HG03139 (cell line): ENCODE results near the gene IZUMO1.
"Not testable (repeated sequence)": the region's sequence is repeated elsewhere in the genome, so short reads cannot be mapped to it uniquely, and the experiment has no call there.

Source experiments
- ATAC-seq: cut with Tn5 transposase; IDR thresholded peaks from one replicate; pipeline ENCODE4 v1.9.1; 2021; ENCODE audit not compliant: unreplicated experiment

The IZUMO1 gene

DNA sequence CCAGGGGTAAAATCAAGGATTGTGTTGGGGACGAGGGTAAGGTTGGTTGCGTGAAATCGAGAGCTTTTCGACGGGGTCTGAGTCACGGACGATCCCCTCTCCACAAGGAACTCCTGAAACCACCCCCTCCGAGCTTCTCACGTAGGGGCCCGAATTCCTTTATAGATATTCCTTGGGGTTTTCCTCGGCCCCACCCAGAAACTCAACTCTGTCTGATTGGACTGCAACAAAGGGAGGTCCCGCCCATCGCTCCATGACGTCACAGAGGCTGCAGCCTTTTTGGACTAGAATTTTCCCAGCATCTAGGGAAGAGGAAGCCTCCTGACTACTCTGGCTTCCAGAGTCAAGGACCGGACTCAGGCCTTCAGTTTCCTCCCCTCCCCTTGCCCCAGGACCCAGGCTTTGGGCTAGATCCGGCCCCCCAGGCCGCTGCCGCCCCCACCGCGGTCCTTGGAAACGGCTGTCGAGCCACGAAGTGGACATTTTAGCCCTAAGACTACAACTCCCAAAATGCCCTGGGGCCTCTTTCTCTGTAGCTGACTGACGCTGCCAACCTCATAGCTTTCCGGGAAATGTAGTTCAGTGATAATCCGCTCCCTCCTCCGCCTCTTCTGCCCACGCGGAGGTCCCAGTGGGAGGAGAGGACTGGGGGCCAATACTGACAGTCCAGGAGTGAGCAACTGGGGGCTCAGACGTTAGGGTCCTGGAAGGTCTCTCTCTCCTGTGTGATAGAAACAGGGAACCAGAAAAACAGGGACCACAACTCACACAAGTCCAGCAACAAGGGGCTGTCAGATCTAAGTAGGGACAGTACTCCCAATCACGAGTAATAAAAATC is at the start of gene IZUMO1:
Gene IZUMO1 (minus strand): TSS at position 172 of the 838 bp plus-strand sequence. CDS start 1,050 bp downstream, outside the sequence.
- ATAC-seq, result no peak

DNA sequence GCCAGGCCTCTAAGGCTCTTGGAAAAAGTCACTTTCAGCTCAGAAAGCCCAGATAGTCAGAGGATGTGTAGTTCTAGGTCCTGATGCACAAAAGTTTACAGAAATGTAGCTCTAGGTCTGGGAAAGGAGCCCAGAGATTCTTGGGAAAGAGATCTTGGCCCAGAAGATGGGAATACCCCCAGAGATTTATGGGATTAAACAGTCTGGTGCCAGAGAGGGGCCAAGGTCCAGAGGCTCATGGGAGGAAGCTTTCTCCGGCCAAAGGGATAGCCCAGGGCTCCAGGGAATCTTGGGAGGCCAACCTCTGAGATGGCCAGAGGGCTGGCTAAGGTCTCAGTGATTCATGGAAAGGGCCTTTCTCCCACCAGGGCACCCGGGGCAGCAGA is 49.0 kb upstream of the IZUMO1 start:
- no peak for ATAC-seq

DNA sequence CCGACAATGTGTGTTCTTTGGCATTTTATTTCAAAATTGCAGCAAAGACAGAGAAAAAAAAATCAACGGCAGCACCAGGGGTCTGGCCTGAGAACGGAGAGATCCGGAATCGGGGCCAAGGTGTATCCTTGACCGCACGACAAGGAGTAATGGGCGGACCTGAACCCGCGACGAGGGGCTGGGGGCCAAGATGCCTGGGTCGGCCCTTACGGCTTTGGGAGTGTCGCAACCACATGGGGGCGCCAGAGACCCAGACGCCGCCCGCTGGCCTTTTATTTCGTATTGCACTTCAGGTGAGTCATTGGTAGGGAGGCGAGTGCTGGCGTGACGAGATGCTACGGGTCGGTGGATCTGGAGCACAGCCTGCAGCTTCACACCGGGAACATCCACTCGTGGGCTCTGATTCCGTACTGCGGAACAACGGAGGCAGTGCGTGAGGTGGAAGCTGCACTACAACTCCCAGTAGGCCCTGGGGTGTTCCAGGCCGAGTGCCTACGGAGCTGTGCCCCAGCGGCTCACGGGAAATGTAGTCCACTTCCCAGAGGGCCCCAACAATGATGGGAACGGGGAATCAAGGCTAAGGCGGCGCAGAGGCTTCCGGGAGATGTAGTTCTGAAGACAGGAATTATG is 48.5 kb upstream of the IZUMO1 start:
- peak; percentile 65 for ATAC-seq

DNA sequence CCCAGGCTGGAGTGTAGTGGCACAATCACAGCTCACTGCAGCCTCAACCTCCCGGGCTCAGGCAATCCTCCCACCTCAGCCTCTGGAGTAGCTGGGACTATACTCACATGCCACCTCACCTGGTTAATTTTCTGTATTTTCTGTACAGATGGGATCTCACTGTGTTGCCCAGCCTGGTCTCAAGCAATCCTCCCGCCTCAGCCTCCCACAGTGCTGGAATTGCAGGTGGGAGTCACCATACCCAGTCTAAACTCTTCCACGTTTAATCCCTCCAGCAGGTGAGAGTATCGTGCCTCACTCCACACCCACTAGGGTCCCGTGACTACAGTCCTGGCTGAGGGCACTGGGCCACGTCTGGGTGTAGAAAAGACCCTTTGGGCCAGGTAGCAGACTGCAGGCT is 47.6 kb upstream of the IZUMO1 start:
- ATAC-seq, result no peak

DNA sequence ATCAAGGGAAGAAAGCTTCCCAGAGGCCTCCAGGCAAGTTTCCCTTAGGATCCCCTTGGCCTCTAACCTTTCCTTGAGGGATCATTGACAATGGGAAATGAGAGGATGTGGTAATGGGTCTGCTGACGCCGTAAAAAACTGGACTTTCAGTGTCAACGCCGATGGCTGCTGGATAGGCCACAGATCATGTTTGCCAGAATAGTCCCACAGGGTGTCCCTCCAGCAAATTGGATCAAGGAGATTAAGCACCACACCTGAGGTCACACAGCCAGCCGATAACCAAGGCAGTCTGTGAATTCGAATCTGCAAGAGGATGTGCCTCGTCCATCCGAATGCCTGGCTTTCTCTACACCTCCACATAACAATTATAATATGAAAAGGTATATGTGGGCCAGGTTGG is 46.6 kb upstream of the IZUMO1 start:
- ATAC-seq, result no peak

DNA sequence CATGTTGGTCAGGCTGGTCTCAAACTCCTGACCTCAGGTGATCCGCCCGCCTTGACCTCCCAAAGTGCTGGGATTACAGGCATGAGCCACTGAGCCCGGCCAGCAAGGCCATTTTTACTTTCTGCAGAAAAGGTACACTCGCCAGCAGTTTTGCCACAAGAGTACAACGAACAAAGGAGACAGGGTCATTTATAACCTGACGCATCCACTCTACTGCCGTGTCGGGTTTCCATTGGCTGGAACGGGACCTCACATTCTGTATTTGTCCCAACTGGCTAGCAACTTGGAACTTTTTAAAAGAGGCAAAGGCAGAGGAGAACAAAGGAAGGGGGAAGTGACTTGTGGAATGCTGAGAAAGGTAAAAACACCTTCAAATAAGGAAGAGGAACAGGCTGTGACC is 40.6 kb upstream of the IZUMO1 start:
- not testable (repeated sequence) for ATAC-seq

DNA sequence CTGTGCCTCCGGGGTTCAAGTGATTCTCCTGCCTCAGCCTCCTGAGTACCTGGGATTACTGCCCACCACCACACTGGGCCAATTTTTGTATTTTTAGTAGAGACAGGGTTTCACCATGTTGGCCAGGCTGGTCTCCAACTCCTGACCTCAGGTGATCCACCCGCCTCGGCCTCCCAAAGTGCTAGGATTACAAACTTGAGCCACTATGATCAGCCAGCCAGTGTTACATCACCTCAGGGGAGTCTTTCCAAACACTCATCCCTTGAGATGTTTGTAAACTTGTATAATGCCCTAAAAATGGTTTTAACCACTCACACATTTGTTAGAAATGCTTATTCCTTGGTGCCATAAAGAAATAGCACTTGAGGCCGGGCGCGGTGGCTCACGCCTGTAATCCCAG is 39.7 kb upstream of the IZUMO1 start:
- ATAC-seq, result not testable (repeated sequence)

DNA sequence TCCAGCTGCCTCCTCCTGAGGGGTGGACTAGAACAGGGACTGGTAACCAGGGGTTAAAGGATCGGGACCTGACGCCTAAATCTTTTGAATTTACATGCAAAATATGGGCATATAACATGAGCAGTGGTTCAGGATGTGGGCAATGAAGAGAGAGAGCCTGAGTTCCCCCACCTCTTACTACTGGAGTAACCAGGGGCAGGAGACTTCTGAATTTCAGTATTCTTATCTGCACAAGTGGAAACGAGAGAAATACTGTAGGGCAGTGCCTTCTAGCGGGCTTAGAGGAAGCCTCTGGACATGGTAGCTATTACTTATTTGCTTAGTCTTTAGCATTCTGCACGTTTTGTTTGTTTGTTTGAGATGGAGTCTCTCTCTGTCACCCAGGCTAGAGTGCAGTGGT is 37.8 kb upstream of the IZUMO1 start:
- ATAC-seq, result no peak

DNA sequence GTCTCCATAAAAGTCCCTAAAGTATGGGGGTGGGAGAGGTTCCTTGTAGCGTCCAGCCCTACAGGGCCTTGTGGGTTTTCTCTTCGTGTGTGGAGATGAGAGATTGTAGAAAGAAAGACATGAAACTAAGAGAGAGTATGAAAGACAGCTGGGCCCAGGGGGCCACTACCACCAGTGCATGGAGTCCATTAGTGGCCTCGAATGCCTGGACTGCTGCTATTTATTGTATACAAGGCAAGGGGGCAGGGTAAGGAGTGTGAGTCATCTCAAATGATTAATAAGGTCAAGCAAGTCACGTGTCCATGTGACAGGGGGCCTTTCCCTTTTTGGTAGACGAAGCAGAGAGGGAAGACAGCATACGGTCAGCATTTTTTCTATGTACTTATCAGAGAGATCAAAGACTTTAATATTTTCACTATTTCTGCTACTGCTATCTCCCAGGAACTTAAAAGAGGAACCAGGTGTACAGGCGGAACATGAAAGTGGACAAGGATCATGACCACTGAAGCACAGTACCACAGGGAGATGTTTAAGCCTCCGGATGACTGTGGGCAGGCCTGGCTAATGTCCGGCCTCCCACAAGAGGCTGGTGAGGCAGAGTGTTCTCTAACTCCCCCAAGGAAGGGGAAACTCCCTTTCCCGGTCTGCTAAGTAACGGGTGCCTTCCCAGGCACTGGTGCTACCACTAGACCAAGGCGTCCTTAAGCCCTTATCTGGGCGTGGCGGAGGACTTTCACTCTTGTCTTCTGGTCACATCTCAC is 34.1 kb upstream of the IZUMO1 start:
- ATAC-seq, result no peak

DNA sequence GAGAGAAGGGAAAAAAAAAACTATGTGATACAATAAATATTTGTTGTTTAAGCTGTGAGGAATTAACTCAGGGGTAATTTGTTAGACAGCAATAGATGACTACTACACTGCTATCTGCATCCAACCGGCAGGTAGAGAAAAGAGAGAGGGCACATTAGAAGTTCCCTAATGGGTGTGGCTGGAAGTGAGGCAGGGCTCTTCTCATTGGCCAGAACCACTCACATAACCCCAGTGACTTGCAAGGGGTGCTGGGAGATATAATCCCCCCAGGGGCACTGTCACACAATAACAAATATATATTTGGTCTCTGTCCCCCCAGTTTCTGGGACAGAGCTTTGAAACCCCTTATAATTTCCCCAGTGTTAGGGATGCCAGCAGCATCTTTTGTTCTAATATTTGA is 32.9 kb upstream of the IZUMO1 start:
- no peak for ATAC-seq

DNA sequence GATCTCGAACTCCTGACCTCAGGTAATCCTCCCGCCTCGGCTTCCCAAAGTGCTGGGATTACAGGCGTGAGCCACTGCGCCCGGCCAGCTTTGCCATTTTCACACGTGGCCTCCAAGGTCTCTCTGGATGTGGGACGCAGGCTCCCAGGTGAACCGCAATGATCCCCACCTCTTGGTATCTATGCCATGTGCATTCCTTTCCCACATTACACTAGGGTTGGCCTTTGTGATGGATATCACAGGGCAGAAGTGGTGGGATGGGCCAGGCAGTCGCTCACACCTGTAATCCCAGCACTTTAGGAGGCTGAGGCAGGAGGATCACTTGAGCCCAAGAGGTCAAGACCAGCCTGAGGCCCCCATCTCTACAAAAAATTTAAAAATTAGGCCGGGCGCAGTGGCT is 31.0 kb upstream of the IZUMO1 start:
- ATAC-seq, result no peak

DNA sequence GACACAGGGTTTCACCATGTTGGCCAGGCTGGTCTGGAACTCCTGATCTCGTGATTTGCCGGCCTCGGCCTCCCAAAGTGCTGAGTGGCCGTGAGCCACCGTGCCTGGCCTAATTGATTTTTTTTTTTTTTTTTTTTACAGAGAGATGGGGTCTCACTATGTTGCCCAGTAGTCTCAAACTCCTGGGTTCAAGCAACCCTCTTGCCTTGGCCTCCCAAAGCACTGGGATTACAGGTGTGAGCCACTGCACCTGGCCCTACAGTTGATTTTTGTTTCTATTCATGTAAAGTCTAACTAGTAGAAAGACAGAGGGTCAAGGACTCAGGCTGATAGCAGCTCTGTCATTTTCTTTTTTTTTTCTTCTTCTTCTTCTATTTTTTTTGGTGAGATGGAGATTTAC is 30.4 kb upstream of the IZUMO1 start:
- no peak for ATAC-seq

DNA sequence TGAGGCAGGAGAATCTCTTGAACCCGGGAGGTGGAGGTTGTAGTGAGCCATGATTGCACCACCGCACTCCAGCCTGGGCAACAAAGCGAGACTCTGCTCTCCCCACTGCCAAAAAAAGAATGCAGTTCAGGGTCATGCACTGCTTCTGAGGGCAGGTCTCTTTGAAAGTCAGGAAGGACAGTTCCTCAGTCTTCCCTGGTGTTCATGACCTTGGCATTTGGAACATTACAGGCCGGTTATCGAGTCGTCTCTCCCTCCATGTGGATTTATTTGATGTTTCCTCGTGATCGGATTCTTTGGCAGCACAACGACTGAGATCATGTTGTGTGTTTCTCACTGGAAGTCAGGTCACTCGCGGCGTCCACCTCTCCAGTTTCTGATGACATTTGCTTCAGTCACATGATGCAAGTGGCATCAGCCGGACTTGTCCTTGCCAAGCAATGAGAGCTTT is 25.8 kb upstream of the IZUMO1 start:
- no peak for ATAC-seq

DNA sequence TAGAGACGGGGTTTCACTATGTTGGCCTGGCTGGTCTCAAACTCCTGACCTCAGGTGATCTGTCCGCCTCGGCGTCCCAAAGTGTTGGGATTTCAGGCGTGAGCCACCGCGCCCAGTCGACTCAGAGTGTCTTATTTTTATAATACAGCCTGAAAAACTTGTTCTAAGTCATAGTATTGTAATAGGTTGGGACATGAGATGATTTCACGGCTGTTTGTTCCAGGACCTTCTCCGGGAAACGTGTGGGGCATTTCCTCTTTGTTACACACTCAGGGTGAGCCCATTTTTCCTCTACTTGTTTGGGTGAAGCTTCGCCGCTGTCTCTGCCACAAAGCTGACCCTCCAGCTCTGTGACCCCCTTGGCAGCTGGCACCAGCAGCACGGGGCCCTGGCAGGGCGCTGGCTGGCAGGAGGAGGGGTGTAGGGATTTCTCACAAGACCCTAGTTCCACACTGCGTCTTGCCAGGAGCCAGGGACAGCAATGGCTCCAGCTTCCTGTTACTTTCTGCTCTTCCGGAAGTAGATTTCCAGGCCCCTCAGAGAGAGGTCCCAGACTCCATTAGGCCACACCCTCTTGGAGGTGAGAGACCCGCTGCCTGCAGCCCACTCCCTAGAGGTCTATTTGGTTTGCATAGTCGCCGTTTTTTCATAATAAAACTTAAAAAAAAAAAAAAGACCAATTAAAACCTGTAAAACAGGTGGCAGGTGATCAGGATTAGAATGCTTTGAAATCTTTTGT is 24.2 kb upstream of the IZUMO1 start:
- ATAC-seq, result no peak

DNA sequence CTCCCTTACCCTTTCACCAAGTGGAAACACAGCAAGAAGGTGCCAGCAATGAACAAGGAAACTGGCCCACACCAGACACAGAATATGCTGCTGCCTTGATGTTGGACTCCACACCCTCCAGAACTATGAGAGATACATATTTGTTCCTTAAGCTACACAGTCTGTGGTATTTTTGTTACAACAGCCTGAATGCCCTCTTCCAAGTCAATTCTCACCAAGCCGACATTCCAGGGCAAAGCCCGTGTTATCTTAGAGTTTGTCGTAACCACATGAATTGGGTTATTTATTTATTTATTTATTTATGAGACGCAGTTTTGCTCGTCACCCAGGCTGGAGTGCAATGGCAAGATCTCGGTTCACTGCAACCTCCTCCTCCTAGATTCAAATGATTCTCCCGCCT is 23.6 kb upstream of the IZUMO1 start:
- no peak for ATAC-seq

DNA sequence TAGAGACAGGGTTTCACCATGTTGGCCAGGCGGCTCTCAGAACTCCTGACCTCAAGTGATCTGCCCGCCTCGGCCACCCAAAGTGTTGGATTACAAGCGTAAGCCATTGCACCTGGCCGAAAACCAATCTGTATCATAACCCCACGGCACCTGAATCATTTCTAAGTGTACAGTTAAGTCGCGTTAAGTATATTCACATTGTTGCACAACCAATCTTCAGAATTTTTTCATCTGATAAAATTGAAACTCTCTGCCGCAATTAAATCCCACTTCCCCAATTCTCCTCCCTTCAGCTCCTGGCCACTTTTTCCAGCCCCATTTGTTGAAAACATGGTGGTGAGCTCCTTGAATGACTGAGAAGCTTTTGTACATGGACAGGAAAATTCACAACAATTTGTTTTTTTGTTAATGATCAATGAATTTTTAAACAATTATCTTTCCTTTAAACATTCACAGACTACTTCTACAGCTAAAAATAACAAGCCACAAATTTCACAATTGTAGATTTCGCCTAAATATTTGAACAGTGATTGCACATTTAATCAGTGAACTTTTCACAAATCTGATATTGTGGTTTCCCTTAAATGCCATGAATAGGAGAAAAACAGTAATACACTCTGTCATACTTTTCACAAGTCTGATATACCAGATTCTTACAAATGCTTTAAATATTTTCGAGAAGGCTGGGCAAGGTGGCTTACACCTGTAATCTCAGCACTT is 22.4 kb upstream of the IZUMO1 start:
- ATAC-seq, result no peak

DNA sequence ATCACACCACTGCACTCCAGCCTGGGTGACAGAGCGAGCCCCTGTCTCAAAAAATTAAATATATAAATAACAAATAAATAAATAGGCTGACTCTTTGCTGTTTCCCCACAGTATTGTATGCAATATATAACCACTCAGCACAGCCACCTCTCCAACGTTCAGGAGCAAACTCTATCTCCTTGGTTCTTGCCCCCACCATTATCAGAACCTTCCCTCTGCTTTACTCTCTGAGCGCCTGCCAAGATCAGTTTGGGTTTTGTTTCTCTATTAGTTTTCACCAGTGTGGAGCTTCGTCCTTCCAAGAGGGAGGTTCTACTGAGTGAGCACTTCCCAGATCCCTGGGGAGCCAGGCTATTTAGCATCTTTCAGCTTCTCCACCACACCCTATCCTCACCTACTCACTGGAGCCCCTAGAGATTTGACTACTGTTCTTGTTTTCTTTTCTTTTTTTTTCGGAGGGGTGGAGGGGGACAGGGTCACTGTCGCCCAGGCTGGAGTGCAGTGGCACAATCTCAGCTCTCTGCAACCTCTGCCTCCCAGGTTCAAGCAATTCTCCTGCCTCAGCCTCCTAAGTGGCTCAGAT is 21.6 kb upstream of the IZUMO1 start:
- ATAC-seq, result not testable (repeated sequence)

DNA sequence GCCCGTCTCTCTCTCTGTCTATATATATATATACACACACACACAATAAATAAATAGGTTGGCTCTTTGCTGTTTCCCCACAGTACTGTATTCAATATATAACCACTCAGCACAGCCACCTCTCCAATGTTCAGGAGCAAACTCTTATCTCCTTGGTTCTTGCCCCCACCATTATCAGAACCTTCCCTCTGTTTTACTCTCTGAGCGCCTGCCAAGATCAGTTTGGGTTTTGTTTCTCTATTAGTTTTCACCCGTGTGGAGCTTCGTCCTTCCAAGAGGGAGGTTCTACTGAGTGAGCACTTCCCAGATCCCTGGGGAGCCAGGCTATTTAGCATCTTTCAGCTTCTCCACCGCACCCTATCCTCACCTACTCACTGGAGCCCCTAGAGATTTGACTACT is 19.1 kb upstream of the IZUMO1 start:
- ATAC-seq, result not testable (repeated sequence)

DNA sequence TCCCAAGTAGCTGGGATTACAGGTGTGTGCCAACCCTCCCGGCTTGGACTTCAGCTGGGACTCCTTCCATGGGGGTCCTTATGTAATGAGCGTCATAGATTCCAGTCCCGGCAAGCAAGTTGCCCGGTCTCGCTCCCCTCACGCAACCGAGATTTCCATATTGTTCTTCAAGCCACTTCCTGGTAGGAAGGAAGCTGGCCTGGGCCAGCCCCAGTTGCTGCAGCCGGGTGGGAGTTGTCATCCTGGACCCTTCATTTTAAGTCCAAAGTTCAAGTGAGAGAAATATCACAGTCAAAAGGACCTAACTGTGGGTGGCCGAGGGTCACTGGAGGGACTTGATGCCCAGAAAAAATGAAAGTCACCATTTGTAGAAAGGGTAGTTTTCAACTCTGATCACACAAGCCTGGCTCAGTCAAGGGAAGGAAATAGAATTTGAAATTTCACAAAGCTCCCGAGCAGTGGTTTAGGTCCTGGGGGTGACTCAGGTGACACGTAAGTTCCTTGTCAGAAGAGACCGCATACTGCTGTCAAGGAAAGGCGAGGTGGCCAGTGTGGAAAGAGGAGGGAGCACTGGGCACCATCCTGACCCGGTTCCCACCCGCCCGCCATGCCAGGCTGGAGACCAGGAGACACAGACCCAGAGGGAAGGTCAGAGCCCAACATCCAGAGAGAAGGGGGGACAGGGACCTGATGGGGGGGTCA is 13.9 kb upstream of the IZUMO1 start:
- ATAC-seq, result no peak
